ENCODE results near the gene FAM118B. TPM values are rescaled to one million over a fixed set of nuclear protein-coding genes. Genes with fewer than 3 reads are reported as not detected.
A peak's percentile ranks its signal among the peaks of the same experiment; 100 is the strongest.

Gene FAM118B
- total and polyA plus RNA-seq, 2 experiments from 2014 or later: 13.7 to 33.9 TPM

DNA sequence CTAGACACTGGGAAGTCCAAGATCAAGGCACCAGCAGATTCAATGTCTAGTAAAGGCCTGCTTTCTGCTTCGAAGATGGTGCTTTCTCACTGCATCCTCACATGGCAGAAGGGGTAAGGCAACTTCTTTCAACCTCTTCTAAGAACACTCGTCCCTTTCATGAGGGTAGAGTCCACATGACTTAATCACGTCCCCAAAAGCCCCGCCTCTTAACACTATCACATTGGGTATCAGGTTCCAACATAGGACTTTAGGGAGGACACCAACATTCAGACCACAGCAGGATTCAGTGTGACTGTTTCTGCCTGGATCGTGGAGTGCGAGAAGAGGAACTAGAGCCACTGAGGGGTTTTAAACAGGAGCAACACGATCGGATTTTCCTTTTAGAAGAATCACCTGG is 67.6 kb downstream of the FAM118B start:
- Histone ChIP-seq H3K4me3 (no peak overlapping the region), H3K27me3 (no peaks in the 10 kb centered on the region), H3K9me3 (ENCODE audit: low read depth) (no peaks in the 10 kb centered on the region), H3K4me1 (ENCODE audit: low read depth) (peaks cover 19% of the 10 kb centered on the region), H3K27ac (no peak overlapping the region), H3K36me3 (peaks cover 8% of the 10 kb centered on the region)
- no peak for DNase-seq (ENCODE audit: low read depth in 1 of 2, low spot score in 1 of 2)
- TF ChIP-seq, protein P1, sequence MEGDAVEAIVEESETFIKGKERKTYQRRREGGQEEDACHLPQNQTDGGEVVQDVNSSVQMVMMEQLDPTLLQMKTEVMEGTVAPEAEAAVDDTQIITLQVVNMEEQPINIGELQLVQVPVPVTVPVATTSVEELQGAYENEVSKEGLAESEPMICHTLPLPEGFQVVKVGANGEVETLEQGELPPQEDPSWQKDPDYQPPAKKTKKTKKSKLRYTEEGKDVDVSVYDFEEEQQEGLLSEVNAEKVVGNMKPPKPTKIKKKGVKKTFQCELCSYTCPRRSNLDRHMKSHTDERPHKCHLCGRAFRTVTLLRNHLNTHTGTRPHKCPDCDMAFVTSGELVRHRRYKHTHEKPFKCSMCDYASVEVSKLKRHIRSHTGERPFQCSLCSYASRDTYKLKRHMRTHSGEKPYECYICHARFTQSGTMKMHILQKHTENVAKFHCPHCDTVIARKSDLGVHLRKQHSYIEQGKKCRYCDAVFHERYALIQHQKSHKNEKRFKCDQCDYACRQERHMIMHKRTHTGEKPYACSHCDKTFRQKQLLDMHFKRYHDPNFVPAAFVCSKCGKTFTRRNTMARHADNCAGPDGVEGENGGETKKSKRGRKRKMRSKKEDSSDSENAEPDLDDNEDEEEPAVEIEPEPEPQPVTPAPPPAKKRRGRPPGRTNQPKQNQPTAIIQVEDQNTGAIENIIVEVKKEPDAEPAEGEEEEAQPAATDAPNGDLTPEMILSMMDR (IDR thresholded peaks at IDR 0.05; ENCODE audit: low read depth, low read length): no peak

GRCh38 chr11:126280595-126280994 is 69.0 kb downstream of the FAM118B start:
- DNase-seq (ENCODE audit: low read depth in 1 of 2, low spot score in 1 of 2): no peak
- Histone ChIP-seq H3K4me1 (ENCODE audit: low read depth) (peaks cover 19% of the 10 kb centered on the region), H3K27me3 (no peaks in the 10 kb centered on the region), H3K27ac (peak overlapping the region; percentile 68), H3K9me3 (ENCODE audit: low read depth) (no peaks in the 10 kb centered on the region), H3K4me3 (no peak overlapping the region), H3K36me3 (peaks cover 5% of the 10 kb centered on the region)
- TF ChIP-seq, protein P1 (IDR thresholded peaks at IDR 0.05; ENCODE audit: low read depth, low read length): no peak

DNA sequence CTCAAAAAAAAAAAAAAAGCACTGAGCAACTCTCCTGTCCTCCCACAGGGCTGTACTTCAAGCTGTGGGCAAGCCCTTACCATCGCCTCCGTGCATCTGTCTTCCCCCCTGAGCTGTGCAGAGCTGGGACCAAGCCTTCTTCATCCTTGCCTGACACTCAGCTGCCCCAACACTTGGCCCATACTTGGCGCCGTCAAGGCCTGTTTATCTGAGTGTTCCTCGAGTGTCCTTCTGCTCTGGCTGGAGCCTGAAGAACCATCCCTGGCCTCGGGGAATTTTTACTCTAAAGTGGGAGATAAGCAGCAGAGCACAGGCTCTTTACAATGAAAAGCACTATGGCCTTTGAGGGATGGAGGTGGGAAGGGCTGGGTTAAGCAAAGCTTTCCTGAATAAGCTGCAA is 69.7 kb downstream of the FAM118B start:
- Histone ChIP-seq H3K36me3 (peaks cover 5% of the 10 kb centered on the region), H3K27me3 (no peaks in the 10 kb centered on the region), H3K9me3 (ENCODE audit: low read depth) (no peaks in the 10 kb centered on the region), H3K27ac (peak overlapping the region; percentile 68), H3K4me1 (ENCODE audit: low read depth) (peaks cover 19% of the 10 kb centered on the region), H3K4me3 (no peak overlapping the region)
- peak in 1 of 2 donors; percentile 64 for DNase-seq (ENCODE audit: low read depth in 1 of 2, low spot score in 1 of 2)
- TF ChIP-seq, protein P1 (IDR thresholded peaks at IDR 0.05; ENCODE audit: low read depth, low read length): no peak

GRCh38 chr11:126281666-126282175 is 70.1 kb downstream of the FAM118B start:
- TF ChIP-seq, protein P1 (IDR thresholded peaks at IDR 0.05; ENCODE audit: low read depth, low read length): no peak
- Histone ChIP-seq H3K27me3 (no peaks in the 10 kb centered on the region), H3K9me3 (ENCODE audit: low read depth) (no peaks in the 10 kb centered on the region), H3K36me3 (peaks cover 5% of the 10 kb centered on the region), H3K4me3 (no peak overlapping the region), H3K4me1 (ENCODE audit: low read depth) (peaks cover 19% of the 10 kb centered on the region), H3K27ac (peak overlapping the region; percentile 68)
- DNase-seq (ENCODE audit: low read depth in 1 of 2, low spot score in 1 of 2): no peak

DNA sequence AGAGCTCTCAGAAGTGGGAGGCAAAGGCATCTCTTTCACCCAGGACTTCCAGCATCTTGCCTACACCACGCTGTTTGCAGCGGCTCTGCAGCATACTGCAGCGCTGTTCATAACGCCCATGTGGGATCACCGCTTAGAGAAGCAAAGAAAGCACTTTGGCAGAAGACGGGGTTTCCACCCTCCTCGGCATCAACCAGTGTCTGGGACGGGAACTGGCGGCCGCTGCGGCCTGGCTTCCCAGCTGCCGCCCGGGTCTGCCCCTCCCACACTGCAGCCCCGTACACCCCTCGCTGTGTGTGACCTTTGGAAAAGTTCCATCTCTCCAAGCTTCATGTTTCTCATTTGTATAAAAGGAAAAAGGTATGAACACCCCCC is 70.8 kb downstream of the FAM118B start:
- Histone ChIP-seq H3K27ac (no peak overlapping the region), H3K27me3 (no peaks in the 10 kb centered on the region)

More for the DNA sequence above, 70.8 kb downstream of the FAM118B start:
- Histone ChIP-seq H3K4me3 (peak overlapping the region; percentile 46), H3K36me3 (no peaks in the 10 kb centered on the region), H3K9me3 (ENCODE audit: low read depth) (no peaks in the 10 kb centered on the region), H3K4me1 (ENCODE audit: low read depth) (peaks cover 19% of the 10 kb centered on the region)
- TF ChIP-seq, protein P1 (IDR thresholded peaks at IDR 0.05; ENCODE audit: low read depth, low read length): no peak
- peak; percentile 35 to 63 for DNase-seq (ENCODE audit: low read depth in 1 of 2, low spot score in 1 of 2)

Measured in cardiac muscle cell (in vitro differentiated cells and primary cell).